UCSD-AML1 (cell line): ENCODE data around the gene HDDC2.

Source experiments
- DNase-seq: peaks from one replicate; lab custom pipeline; 2025; ENCODE audit not compliant: unreplicated experiment; lab: John Stamatoyannopoulos, UW

HDDC2 gene, protein sequence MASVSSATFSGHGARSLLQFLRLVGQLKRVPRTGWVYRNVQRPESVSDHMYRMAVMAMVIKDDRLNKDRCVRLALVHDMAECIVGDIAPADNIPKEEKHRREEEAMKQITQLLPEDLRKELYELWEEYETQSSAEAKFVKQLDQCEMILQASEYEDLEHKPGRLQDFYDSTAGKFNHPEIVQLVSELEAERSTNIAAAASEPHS

DNA sequence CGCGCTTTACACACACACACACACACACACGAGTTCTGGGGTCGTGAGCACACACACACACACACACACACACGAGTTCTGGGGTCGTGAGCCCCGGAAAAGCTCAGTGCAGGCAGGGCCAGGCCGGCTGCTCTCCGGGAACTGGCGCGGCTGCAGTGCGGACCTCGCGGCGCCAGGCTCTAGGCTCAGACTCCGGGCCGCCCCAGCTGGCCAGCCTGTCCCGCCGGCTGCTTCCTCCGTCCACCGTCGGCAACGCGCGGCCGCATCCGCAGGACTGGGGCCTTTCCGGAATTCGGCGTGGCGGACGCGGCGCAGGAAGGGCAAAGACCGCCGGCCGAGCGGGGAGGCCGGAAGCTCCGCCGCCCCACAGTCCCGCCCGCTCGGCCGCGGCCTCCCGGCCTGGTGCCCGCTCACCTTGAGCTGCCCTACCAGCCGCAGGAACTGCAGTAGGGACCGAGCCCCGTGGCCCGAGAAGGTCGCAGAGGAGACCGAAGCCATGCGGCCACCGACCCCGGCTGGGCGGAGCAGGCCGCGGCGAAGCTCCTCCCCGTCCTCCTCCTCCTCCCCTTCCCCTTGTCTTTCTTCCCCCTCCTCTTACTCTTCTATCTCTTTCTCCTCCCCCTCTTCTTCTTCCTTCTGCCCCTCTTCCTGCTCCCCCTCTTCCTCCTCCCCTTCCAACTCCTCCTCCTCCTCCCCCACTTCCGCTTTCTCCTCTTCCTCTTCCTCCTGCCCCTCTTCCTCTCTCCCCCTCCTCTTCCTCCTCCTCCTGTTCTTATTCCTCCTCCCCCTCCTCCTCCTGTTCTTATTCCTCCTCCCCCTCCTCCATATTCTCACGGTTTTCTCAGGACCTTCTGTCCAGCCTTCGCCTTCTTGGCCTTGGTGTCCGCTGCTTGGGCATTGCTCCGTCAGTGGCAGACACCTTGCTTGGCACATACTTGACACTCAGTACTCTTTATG is at the start of gene HDDC2:
HDDC2 (minus strand) TSS at position 533 of the 957 bp plus-strand sequence; CDS start at position 498, 35 bp downstream.
- DNase-seq, result peak; percentile 79

GRCh38 chr6:125346926-125347563 is 45.3 kb upstream of the HDDC2 start:
- DNase-seq, result no peak

- DNase-seq, result peak; percentile 9
Observed at GRCh38 chr6:125346201-125346925, 44.6 kb upstream of the HDDC2 start.

GRCh38 chr6:125341460-125341859 is 39.7 kb upstream of the HDDC2 start:
- no peak for DNase-seq

DNA sequence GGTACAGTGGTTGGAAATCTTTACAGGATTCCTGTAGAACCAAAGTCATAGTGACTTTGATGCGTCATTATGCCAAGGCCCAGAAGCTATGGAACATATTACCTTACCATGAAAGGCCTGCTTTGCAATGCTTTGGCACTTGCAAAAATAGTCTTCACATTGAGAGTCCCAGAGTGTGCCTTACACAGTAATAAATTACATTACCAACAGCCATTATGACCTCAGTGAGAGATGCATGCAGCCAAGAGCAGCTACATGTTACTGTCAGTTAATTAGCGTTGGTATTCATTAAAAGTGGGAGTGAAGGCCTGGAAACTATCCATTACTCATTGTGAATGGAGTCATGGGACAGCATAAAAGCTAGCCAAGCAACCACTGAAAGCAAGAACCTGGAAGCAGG is 39.2 kb upstream of the HDDC2 start:
- DNase-seq, result no peak

GRCh38 chr6:125340175-125340835 is 38.5 kb upstream of the HDDC2 start:
- no peak for DNase-seq

DNA sequence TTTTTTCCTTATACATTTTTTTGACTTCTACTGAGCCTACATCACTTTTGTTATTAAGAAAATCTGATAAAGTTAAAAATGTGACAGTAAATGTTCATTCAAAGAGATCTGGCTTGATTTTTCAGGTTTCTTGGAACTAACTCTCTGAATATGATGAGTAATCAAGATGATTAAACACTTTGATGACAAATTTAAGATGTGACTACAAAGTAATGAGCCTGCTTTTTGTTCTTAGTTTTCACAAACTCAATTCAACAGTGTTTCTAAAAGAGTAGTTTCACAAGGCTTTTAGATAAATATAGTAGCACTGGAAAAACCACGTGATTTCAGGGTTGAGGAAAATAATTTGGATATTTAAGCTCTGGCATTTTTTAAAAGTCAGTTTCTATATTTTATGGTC is 37.9 kb upstream of the HDDC2 start:
- no peak for DNase-seq

DNA sequence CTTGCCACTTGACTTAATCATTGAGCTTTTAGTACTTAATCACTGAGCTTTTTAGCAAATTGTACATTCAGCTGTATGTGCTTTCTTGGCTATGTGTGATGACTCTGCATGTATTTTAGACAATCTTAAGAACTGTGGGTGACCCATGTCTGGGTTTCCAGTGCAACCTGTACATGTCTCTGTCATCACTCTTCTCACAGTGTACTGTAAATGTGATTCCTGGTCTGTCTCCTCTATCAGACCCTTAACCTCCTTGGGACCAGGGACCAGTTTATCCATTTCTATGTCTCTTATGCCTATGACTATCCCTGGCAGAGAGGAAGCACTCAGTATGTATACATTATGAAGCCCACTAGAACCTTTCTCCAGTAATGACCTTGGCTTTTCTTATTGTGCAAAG is 36.6 kb upstream of the HDDC2 start:
- no peak for DNase-seq

GRCh38 chr6:125337706-125338105 is 35.9 kb upstream of the HDDC2 start:
- DNase-seq, result no peak

DNA sequence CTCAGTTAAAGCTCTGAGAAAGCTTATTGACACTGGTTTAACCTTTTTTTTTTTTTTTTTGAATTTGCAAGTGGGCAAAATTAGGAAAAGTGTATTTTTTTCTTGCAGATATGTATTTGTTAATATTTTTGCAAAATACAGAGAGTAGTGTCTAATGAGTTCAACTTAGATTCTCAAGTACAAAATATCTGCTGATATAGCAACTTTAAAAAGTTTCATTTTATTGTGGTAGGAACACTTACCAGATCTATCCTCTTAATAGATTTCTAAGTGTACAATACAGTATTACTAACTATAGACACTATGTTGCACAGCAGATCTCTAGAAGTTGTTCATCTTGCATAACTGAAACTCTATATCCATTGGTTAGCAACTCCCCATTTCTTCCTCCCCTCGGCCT is 30.9 kb upstream of the HDDC2 start:
- no peak for DNase-seq

DNA sequence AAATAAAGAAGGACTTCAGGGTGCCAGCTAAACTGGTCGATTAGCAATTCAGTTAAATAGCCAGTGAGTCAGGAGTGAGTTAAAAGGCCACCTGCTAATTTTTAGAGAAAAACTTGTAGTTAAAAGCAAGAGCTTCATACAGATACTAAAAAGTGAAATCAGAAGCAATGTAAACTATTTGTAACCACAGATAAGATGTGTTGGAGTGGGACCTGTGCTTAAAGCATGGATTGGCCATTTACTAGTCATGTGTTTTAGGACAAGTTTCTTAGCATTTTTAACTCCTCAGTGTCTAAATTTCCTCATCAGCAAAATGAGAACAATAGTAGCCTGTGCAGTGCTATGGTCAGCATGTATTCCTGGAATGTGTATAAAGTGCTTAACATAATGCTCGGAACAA is 23.8 kb upstream of the HDDC2 start:
- no peak for DNase-seq

DNA sequence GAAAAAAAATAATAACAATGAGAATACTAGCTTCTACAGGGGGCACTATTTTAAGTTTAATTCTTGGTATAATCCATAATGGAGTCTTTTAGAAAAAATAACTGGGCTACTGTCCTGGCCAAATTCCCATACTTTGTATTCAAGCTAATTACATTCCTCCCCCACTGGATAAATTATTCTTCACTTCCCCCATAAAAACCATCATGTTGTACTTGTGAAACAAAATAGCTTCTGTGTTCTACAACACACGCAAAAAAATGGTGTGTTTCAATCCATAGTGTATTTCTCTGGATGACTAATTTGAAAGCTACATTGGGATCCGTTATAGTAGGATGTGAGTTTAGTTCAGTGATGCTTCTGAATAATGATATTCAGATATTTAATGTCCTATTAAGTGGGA is 21.6 kb upstream of the HDDC2 start:
- DNase-seq, result no peak

- DNase-seq, result no peak
Observed at GRCh38 chr6:125316621-125317020, 14.9 kb upstream of the HDDC2 start.

DNA sequence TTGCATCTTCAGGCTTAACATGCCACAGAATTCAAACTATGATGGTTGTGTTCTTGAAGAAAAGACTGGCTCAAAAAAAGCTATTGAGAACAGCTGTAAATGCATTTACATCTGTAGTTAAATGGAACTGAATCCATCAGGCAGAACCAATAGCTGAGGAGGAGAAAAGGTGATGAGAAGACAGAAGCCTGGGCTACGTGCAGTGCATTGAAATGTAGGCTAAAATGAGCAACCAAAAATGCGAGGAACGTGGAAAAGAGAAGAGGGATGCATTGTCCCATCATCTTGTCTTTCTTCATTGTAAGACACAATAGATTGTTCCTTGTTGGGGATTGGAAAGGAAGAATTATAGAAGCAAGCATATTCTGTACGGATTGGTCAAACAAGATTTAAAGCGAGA is 13.8 kb upstream of the HDDC2 start:
- no peak for DNase-seq

GRCh38 chr6:125314009-125314581 is 12.3 kb upstream of the HDDC2 start:
- peak; percentile 50 for DNase-seq

DNA sequence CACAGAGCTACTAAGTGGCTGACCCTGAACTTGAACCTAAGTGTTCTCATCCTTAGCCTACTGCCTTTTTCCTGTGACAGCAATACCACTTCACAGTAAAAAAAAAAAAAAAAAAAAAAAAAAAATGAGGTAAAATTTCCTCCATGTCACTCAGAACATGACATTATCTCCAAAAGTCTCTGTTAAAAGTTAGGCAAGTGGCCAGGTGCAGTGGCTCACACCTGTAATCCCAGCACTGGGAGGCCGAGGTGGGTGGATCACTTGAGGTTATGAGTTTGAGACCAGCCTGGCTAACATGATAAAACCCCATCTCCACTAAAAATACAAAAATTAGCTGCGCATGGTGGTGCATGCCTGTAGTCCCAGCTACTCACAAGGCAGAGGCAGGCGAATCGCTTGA is 11.2 kb upstream of the HDDC2 start:
- no peak for DNase-seq

DNA sequence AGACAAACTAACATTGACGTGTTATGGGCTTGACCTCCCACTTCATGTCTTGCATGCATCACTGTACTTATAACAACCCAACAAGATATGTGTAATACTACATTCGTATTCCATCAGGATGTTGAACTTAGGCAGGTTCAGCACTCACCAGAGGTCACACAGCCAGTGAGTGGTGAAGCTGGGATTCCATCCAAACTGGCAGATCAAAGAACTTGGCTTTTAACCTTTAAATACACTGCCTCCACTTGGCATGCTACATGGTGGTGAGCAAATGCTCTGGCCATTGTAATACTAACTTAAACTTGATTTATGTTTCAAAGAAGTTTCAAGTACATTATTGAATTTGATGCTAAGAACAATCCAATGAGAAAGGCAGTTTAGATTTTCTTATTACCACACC is 10.7 kb upstream of the HDDC2 start:
- no peak for DNase-seq

DNA sequence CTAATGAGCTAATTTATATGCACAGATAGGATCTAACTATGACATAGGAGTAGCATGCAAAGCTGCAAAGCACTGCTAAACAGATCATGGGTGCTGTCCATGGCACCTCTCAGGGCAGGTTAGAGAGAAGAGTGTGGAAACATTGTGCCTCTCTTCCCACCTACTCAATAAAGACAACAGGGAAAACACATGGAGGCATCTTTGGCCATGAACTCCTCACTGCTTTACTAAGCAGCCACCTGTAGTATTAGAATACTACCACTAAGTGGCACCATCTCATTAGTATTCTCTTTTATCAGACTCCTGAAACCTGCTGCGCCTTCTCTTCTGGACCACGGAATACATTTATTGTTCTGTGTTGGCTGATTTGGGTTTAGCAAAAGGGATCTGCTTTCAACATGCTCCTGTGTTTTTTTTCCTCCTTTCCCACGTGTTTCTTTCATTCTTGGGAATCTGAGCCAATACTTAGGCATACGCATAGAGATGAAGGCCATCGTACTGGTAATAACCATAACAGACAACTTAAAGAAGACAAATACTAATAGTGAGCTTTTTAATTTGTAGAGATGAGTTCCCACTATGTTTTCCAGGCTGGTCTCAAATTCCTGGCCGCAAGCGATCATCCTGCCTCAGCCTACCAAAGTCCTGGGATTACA is 9.4 kb upstream of the HDDC2 start:
- no peak for DNase-seq

- no peak for DNase-seq
Observed at GRCh38 chr6:125307964-125308615, 6.3 kb upstream of the HDDC2 start.
